ENCODE results near the gene TGFBR2.

TGFBR2 gene

DNA sequence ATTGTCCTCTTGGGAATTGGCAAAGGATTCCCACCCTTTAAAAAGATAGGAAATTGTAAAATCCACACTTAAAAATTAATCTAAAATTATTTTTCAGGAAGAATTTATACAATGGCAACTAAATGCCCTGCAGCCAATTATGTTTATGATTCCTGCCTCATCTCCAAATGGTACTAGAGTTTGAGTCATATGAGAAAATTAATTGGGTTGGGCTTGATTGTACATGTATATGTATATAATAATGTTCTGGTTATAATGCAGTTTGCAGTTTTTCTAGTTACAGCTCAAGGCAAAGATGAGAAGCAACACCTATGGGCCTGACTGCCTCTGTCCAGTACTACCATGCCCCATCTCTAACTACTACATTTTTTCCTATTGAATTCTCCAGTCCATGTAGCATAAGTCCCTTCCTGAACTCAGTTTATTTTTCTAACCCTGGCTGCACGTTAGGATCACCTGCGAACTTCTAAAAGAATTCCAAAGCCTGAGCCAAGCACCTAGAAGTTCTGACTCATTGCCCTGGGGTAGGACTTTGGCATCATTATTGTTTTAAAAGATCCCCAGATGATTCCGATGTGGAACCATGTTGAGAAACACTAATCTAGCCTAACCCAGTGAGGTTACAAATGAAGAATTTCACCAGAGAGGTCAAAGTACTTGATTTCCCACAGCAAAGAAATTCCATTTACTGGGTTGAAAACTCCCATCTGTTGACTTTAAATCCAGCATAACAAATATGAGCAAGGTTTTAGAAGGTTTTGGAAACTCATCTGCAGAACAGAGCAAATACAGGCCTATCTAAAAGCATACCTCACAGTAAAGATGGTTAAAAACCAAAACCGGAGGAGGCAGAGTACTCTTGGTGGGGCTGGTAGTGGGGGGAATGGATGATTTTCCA, 19.4 kb downstream of the TGFBR2 start:
- no peak overlapping the region for H3K4me3 ChIP-seq (ENCODE audit: low read depth, low read length)
- TF ChIP-seq, protein P1, sequence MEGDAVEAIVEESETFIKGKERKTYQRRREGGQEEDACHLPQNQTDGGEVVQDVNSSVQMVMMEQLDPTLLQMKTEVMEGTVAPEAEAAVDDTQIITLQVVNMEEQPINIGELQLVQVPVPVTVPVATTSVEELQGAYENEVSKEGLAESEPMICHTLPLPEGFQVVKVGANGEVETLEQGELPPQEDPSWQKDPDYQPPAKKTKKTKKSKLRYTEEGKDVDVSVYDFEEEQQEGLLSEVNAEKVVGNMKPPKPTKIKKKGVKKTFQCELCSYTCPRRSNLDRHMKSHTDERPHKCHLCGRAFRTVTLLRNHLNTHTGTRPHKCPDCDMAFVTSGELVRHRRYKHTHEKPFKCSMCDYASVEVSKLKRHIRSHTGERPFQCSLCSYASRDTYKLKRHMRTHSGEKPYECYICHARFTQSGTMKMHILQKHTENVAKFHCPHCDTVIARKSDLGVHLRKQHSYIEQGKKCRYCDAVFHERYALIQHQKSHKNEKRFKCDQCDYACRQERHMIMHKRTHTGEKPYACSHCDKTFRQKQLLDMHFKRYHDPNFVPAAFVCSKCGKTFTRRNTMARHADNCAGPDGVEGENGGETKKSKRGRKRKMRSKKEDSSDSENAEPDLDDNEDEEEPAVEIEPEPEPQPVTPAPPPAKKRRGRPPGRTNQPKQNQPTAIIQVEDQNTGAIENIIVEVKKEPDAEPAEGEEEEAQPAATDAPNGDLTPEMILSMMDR (IDR thresholded peaks at IDR 0.05; ENCODE audit: borderline replicate concordance, insufficient read depth, low read depth, low read length) = no peak

DNA sequence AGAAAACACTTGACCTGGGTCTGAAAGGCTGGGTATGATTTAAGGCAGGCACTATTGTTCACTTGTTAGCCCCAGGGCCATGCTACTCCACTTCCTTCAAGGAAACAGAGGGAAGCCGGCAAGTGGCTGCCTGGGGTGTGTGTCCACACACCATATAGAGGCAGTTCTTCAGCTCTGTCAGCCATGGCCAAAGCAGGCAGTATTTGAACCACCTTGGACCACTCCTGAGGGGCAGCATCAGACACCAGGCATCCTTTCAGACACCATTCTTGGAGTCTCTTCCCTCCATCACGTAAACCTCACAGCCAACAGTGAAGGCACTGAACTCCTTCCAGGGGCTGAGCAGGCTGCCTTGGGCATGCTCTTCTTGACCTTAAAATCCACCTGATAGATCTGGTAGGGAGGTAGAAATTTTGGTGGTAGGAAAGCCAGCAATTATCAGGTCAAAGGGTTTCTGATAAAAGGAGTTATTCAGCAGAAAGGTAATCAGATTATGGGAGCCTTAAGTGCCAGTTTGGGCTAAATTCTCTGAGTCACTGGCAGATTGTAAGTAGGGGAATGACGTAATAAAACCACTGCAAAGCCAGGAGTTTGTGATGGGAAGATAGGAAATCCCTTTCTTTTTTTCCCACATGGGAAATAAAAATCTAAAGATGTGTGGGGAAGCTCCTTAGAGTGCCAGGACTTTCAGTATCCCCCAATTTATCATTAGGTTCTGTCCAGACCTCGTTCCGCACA, 20.2 kb downstream of the TGFBR2 start:
- no peak overlapping the region for H3K4me3 ChIP-seq (ENCODE audit: low read depth, low read length)
- TF ChIP-seq, protein P1 (IDR thresholded peaks at IDR 0.05; ENCODE audit: borderline replicate concordance, insufficient read depth, low read depth, low read length) = no peak

DNA sequence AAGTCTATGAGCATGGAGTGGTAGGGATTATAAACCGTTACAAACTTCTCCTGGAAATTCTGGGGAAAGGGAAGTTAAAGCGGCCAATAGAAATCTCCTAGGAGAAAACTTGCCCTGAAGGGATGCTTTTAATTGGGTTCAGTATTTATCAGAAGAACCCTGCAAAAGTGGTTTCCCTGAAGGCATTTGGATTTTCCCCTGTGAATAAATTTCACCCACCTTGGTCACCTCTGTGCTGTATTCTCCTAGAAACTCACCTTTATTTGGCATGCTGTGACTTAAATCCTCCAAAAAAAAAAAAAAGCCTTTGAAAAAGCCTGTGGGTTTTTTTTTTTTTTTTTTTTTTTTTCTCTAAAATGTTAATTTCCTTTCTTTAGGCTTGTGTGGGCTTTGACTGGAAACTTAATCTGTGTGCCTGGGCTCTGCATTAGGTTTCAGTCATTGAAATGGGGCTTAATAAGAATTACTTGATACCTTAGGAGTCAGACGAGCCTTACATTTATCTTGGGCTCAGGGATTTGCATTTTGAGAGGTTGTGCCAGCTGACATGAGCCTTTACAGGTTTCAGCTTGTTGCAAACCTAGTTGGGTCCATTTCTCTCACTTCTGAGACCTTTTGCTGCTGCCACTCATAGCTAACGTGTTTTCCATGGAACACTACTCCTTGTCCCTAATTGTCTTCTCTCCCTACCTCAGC, 22.0 kb downstream of the TGFBR2 start:
- no peak overlapping the region for H3K4me3 ChIP-seq (ENCODE audit: low read depth, low read length)
- TF ChIP-seq, protein P1 (IDR thresholded peaks at IDR 0.05; ENCODE audit: borderline replicate concordance, insufficient read depth, low read depth, low read length) = no peak

DNA sequence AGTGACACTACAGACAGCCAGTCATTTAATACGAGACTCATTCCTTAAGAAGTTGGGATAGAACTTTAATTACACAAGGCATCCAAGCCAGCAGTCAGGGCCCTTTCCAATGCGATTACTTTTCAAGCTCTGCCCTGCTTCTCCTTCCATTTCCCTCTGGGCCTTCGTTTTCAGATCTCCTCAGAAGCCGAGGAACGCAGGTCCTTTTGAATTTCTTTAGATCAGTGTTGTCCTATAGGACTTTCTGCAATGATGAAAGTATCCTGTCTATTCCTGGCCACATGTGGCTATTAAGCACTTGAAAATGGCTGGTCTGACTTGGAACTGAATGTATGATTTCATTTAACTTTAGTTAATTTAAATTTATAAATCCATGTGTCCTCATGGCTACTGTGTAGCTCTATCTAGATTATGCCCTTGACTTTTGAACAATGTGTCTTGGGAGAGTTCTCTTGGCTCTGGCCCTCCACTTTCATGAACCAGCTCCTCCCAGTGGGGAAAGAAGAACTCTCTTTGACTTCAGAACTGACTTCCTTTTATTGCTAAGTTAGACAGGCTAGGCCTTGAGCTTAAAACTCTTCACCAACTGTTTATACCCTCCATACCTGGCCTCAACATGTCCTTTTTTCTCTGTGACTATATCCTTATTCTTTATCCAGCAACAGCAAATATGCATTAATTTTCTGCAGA, 22.6 kb downstream of the TGFBR2 start:
- TF ChIP-seq, protein P1 (IDR thresholded peaks at IDR 0.05; ENCODE audit: borderline replicate concordance, insufficient read depth, low read depth, low read length) = no peak
- no peak overlapping the region for H3K4me3 ChIP-seq (ENCODE audit: low read depth, low read length)

DNA sequence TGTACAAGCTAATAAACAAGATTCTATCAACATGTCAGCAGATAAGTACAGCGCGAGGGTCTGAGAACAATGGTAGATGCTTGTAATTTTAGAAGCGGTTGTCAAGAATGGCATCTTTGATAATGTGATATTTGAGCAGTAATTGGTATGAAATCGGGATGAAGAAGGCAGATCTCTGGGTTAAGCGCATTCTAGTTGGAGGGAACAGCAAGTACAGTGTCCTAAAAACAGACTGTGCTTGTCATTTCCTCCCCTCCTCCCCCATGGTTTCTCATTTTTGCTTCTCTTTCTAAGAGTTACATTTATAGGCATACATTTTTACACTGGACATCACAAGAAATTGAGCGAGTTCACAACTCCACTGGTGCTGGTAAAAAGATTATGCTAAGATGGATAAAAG, 23.3 kb downstream of the TGFBR2 start:
- TF ChIP-seq, protein P1 (IDR thresholded peaks at IDR 0.05; ENCODE audit: borderline replicate concordance, insufficient read depth, low read depth, low read length) = no peak
- no peak overlapping the region for H3K4me3 ChIP-seq (ENCODE audit: low read depth, low read length)

DNA sequence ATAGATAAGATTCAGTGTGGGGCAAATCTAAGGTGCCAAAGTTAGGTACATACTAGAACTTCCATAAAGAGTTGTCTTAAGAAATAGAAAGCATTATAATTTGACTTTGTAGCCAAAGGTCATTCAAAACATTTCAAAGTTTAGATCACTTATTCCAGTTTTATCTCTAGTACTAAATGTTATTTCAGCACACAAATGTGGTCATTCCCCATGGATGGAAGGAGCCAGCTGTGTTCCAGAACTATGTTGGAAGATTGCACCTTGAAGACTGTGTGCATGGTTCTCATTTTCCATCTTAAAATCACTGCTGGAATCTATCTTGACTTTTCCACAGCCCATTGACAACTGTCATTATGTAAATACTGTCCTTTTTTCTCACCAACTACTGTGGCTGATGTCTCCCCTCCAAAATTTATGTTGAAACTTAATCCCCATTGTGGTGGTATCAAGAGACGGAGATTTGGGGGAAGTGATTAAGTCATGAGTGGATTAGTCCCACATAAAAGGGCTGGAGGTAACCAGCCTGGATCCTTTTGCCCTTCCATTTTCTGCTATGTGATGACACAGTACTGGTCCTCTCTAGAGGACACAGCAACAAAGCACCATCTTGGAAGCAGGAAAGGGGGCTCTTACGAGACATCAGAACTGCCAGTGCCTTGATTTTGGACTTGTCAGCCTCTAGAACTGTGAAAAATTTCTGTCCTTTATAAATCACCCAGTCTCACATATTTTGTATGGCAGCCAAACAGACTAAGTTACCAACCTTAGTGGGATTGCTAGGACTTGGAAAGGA, 24.0 kb downstream of the TGFBR2 start:
- H3K4me3 ChIP-seq (ENCODE audit: low read depth, low read length) = no peak overlapping the region
- TF ChIP-seq, protein P1 (IDR thresholded peaks at IDR 0.05; ENCODE audit: borderline replicate concordance, insufficient read depth, low read depth, low read length) = no peak
